C1 segment of cervical spinal cord (tissue), 14 donors: ENCODE data around the gene ARHGEF4.

ENCODE experiments used
- DNase-seq, 14 donors: peaks; one replicate each; lab custom pipeline; 2025; lab: John Stamatoyannopoulos, UW

The ARHGEF4 gene

DNA sequence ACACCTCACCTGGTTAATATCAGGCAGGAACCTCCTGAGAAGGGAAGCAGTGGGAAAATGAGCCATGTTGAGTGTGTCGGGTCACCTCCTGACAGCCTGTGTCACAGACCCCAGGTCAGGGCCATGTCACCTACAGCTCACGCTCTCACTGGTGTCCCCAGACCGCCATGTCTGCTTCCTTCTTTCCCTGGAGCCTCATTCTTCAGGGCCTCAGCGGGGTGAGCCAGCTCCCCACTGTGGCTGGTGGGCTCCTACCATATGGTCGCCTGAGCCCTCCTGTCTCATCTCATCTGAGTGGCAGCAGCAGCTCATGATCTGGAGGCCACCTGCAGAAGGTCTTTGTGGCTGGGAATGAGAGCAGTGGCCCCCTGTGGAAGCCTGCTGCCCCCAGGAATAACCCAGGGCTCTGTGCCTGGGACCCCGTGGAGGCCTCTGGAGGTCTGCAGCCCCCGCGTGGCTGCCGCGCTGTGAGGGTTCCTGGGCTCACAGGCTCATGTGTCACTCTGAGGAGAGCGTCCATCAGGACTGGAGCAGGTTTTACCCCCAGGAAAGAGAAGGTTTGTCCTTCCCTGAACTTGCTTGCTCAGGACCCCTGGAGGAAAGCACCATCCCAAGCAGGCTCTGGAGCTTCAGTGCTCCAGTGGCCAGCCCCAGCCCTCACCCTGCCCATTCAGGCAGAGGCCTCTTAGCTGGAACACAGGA, 200.1 kb downstream of the ARHGEF4 start:
- DNase-seq = no peak

DNA sequence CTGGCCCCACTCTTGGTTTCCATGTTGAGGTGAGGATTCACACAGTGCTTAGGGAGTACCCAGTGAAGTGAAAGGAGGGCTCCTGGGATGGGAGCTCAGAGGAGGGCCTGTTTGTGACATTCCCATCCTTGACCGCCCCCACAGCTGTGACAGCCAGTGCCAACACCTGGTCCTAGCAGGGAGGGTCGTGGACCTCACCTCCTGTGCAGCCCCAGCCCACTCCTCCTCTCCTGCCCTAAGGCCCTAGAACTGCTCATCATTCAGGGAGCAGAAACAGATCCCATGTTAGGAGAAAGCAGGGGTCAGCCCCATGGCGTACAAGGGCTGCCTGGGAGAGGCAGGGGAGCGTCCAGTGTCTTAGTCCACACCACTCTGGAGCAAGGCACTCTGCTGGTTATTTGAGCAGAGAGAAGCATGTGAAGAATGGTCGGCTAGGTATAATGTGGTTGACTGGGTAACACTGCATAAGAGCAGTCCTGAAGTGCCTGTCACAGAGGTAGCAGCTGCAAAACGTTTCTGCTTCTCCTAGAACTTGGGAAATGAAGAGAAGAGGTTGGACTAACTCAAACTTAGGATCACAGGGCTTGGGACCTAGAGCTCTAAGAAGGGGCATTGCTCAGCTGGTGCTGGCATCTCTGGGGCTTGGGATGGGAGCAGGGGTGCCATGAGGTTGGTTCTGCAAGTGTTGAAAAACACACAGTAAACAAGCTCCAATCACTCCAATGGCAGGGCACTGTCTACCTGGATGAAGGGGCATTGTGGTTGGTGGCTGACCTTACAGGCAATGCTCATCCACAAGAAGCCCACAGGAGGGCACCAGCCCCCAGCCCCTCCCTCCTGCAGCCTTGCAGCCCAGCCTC, 200.9 kb downstream of the ARHGEF4 start:
- DNase-seq = no peak

DNA sequence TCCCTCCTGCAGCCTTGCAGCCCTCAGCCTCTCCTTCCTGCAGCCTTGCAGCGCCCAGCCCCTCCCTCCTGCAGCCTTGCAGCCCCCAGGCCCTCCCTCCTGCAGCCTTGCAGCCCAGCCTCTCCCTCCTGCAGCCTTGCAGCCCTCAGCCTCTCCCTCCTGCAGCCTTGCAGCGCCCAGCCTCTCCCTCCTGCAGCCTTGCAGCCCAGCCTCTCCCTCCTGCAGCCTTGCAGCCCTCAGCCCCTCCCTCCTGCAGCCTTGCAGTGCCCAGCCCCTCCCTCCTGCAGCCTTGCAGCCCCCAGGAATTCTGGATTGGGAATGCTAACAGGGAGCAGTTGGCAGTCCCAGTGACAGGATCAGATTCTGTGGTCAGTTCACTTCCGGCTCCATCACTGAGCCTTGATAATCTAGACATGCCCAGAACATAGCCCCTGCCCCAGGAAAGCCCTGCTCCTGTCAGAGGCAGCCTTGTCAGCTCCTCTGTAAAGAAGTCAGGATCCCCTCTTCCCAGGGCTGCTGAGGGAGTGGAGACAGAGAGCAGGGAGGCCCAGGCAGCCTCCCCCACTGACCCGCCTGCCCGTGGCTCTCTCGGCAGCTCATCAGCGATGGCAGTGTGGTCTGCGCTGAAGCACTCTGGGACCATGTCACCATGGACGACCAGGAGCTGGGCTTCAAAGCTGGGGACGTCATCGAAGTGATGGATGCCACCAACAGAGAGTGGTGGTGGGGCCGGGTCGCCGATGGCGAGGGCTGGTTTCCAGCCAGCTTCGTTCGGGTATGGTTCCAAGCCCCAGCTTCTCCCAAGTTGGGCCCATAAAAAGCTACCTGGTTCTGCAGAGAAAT, 201.8 kb downstream of the ARHGEF4 start:
- DNase-seq = no peak

DNA sequence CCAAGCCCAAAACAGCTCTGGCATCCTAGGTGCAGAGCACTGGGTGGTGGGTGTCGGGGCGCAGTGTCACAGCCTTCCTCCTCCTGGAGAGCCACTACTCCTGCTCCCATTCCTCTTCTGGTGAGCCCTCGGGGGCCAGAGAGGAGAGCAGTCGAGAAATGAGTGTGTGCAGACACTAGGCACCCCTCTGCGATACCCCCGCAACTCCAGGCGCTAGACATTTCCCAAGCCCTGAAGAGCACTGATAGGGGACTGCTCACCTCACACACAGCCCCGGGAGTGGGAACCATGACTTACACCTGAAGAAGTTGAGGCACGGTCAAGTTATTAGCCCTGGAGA, 202.4 kb downstream of the ARHGEF4 start:
- DNase-seq = no peak

DNA sequence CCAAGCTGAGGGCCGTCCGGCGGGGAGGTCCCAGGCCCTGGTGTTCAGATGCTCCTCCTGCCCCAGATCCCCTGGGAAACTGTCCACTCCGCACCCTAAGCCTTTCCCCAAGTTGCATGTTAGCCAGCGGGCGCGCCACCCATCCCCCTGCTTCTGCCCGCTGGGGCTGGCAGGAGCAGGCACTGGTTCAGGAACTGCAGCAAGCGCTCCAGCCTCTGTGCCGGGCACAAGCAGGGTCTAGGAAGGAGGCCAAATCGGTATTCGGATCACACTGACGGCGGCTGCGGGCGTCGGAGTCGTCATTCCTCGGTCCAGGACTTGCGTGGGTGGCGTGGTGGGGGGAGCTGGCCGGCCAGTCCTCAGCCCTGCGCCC, 202.8 kb downstream of the ARHGEF4 start:
- peak in 8 of 14 donors; percentile 13 to 69 (median 38) for DNase-seq

DNA sequence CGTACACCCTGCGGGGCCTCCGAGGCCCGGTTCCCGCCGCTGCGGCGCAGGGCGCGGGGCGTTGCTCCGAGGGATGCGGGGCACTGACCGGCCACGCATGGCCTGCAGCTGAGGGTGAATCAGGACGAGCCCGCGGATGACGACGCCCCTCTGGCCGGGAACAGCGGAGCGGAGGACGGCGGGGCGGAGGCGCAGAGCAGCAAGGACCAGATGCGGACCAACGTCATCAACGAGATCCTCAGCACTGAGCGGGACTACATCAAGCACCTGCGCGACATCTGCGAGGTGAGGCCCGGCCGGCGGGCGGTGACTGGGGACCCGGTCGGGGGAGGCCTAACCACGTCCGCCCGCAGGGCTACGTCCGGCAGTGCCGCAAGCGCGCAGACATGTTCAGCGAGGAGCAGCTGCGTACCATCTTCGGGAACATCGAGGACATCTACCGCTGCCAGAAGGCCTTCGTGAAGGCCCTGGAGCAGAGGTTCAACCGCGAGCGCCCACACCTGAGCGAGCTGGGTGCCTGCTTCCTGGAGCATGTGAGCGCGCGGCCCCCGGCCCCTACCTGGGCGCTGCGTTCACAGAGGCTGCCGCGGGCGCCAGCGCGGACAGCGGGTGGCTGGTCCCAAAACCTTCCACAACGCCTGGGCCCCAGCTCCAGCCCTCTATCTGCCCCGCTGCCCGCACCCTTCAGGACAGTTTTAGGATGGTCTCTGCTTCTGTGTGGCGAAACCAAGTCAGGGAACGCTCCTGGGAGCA, 203.4 kb downstream of the ARHGEF4 start:
- DNase-seq = no peak

DNA sequence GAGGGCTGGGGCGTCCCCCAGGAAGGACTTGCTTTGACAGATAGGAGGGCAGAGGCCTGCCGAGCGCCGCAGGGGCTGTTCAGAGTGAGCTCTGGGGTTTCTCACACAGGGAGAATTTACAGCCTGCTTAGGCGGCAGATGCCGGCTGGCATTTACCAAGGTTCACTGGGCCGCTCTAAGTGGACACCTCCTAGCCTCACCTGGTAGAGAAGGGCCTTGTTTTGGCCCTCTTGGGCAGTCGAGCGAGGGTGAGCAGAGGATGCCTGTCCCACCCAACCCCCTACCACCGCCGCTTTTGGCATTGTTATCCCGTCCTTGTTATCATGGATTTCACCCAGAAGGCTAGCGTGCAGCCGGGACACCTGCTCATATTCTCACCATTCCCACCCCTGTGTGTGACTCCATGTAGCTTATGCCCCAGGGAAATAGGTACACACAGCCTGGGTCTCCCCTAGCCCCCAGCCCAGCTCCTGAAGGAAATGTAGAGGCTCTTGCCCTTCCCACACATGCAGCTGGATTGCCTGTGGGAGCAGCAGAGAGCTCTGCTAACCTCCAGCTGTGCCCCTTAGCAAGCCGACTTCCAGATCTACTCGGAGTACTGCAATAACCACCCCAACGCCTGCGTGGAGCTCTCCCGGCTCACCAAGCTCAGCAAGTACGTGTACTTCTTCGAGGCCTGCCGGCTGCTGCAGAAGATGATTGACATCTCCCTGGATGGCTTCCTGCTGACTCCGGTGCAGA, 204.1 kb downstream of the ARHGEF4 start:
- no peak for DNase-seq

DNA sequence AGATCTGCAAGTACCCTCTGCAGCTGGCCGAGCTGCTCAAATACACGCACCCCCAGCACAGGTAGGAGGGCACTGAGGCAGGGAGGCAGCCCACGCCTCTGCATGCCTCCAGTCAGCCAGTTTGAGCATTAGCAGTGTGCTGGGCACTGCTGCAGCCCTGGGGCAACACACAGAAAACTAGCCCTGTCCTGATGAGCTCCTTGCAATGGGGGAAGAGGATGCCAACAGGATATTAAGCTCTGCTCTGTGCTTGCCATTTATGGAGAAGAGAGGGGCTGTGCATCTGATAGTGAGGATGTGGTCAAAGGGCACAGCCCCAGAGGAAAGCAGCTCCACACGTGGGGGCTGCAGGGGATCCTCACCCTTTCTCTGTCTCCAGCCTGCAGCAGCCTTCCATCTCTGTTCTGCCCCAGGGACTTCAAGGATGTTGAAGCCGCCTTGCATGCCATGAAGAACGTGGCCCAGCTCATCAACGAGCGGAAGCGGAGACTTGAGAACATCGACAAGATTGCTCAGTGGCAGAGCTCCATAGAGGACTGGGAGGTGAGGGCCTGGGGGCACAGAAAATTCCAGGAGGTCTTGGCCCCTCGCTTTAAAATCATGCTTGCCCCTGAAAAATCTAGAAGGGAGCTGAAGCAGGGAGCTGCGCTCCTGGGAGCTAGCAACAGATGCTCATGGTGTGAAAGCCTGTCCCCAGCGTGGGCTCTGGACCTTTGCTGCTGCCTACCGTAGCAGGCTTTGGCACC, 204.9 kb downstream of the ARHGEF4 start:
- DNase-seq = no peak

DNA sequence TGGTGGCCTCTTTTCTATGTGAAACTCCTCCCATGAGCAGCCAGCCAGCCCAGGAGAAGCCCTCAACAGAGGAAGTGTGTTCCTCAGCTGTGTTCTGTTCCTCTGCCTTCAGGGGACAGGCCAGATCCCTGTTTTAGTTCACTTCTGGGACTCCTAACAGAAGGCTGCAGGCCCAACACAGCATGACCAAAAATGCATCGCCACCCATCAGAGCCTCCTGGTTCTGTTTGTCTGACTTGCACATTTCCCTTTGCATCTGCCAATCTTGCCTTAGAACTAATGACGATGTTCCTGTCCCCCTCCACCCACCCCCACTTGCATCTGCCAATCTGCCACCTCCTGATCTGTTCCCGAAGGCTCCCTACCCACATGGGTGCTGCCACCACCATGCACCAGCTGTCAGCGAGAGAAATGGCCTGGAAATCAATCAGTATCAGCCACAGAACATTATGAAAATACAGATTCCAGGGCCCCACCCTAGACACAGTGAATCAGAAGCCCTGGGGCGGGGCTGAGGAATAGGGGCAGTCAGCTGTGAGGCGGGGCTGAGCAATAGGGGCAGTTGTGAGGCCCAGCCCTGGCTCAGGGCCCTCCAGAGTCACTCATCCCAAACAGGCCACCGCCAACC, 205.5 kb downstream of the ARHGEF4 start:
- no peak for DNase-seq

DNA sequence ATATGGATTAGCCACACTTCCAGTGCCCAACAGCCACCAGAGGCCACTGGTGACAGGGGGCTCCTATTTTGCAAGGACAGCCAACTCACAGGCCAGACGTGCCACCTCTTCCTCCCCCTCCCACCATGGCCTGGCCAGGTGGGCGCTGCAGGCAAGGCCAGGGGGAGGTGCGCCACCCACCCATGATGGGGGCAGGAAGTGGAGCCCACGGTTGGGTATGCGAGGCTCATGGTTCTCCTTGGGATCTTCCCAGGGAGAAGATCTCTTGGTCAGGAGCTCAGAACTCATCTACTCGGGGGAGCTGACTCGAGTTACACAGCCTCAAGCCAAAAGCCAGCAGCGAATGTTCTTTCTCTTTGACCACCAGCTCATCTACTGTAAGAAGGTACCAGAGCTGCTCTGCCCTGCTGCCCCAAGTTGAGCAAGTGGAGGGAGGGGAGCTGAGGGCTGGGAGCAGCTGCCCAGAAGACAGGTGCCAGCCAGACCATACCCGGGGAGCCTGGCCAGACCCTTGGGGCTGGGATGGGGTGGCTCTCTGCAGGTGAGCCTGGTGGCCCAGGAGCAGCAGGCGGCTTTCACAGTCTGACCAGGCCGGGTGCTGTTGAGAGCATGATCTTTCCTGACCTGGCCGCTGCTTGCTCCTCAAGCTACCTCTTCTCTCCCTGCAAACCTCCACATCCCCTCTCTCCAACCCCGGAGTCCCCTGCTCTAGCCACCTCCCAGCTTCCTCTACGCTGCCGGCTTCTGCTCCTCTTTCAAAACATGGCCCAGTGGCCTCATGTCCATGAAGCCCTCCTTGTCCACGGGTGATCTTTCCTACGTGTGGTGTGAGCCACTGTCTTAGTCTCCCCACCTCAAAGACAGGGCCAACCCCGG, 206.7 kb downstream of the ARHGEF4 start:
- DNase-seq = no peak

DNA sequence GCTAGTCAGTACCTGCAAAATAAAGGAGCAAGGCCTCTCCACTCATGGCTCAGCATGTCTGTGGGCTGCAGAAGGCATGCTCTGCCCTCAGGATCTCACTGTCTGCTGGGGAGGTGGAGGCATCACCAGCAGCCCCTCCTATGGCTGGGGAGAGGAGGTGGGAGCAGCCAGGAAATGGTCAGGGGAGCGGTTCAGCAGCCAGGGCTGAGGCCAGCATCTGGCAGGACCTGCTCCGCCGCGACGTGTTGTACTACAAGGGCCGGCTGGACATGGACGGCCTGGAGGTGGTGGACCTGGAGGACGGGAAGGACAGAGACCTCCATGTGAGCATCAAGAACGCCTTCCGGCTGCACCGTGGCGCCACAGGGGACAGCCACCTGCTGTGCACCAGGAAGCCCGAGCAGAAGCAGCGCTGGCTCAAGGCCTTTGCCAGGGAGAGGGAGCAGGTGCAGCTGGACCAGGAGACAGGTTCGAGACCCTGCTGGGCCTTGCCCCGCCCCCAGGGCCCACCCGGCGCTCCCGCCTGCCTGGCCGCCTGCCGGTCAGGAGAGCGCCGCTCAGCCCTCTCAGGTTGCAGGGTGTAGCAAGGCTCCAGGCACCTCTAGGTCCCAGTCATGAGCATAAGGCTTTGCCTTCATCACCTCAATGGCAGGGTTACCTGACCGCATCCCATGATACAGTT, 207.5 kb downstream of the ARHGEF4 start:
- DNase-seq = no peak

DNA sequence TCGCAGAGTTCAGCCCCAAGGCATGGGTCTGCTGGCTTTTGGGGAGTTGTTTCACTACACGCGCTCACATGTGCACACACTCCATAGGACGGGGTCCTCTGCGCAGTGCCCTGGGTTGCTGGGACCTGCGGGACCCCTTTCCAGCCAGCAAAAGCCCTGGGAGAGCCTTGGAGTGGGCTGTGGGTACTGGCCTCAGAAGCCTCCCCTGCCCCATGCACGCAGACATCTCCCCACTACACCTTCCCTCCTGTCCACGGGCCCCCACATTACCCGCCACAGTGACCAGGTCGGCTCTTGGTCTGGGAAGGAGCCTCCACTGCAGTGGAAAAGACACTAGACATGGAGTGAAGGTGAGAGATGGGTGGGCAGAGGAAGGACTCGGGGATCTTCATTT, 208.0 kb downstream of the ARHGEF4 start:
- DNase-seq = no peak

DNA sequence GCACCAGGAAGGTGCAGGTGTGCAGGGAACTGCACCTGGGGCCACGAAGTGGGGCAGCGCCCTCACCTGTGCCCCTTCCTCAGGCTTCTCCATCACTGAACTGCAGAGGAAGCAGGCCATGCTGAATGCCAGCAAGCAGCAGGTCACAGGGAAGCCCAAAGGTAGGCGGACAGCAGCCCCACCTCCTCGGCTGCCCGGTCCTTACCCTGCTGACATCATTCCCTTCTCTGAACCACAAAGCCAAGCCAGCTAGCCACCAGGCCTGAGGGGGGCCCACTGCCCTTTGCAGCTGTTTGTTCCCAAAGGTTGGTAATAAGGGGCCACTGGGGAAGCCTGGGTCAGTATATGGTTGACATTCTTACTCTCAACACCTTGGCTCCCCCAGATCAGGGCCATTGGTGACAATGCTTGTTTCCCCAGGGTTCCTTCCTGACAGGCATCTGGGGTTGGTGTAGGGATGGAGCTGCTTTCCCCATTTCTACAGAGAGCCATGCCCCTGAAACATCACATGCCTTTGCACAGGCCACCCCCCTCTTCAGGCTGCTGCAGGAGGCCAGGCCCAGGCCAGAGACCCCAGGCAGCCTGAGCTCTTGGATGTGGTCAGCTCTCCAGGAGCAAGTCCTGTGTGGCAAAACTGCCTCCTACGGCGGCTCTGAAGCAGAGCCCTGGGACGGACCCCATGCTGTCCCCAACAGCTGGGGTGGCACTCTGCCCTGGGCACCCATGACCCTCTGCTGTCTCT, 208.7 kb downstream of the ARHGEF4 start:
- DNase-seq = no peak

DNA sequence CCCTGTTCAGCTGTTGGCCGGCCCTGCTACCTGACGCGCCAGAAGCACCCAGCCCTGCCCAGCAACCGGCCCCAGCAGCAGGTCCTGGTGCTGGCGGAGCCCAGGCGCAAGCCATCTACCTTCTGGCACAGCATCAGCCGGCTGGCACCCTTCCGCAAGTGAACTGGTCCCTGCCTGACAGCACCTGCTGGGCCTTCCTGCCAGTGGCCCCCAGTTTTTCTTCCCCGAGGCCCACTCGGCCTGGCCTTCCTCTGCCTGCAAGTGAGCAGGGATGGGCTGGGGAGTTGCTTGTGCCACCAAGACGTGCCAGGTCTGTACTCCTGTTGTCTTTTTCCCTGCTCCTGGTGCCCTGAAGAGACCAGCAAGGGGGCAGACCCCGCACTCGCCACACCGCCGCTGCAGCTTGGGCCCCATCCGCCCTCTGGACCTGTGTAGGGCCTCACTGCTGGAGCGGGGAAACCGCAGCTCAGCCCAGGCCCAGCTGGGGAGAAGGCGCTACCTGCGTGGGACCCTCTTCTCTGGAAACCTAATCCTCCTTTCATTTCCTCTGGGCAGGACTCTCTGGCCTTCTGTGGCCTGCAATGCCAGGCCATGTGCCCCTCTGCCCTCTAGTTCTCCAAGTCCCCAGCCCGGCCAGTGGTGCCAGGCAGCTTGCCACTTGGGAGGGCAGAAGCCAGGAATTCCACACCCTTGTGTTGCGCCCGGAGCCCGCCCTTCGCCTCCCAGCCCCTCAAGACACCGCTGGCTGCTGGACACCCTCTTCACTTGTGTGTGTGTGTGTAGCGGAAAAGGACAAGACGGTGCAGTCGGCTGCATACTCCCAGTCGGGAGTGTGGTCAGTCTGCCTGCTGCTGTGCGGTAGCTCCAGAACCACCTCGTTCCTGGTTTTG, 209.6 kb downstream of the ARHGEF4 start:
- peak in 3 of 14 donors; percentile 37 to 49 (median 46) for DNase-seq

DNA sequence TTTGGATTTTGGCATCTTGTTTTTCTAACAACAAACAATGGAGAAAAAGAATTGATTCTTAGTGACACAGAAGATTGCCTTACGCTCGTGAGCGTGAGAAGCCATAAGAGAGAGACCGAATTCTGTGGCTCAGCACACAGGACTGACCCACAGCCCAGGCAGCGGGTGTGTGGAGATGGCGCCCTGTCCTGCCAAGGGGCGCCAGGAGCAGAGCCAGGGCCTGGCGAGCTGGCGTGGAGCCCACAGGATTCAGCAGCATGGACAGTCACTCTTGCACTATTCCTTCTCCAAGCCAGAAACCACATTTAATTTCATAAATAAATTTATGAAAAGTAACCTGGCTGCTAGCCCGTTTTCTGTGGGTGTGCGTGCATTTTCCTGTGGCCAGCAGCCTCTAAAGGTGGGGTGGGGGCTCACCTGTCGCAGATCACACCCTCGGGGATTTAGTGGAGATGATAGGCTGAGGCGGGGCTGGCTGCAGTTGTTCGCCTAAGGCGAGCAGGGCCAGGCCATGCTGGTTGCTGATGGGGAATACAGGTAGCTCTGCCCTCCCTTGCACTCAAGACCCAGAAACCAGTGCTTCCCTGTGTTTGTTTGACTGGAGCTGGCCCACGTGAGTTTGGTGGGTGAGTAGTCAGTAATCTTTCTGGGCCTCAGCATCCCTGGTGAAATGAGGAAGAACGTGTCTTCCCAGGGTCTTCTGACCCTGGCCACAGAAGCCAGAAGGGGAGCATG, 210.4 kb downstream of the ARHGEF4 start:
- peak in 2 of 14 donors; percentile 40 to 69 for DNase-seq
